Stimulated activated CD8-positive, alpha-beta memory T cell treated with anti-CD3 and anti-CD28 coated beads, Interleukin-7, amount 100 ng/mL, for 24 hours (primary cell): ENCODE data around the gene DUSP6.
A peak's percentile ranks its signal among the peaks of the same experiment; 100 is the strongest.

Experiments used
- DNase-seq: peaks from one replicate; pipeline ENCODE4 v3.0.0-alpha.2; 2020; ENCODE audit warnings: low read depth

The DUSP6 gene

GRCh38 chr12:89373763-89374572 lies 21.7 kb upstream of the DUSP6 start:
- DNase-seq = no peak

- no peak for DNase-seq
Observed at GRCh38 chr12:89372584-89373370, 20.5 kb upstream of the DUSP6 start.

DNA sequence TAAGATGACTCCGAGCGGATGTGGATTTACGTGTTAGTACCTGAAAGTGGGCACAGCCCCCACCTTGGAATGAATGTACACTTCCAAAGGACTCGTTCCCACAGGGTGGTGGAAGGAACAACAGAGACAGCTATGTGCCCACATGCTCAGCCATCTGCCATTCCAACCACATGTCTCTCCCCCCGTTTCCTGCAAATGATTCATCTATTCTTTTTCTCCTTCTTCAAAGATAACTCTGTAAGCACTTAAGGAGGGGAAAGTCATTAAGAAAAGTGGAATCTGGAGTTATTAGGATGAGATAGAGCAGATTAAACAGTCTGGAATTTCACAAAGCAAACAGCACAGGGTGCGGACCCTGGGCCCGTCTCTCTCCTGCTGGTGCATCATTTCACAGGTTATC lies 18.5 kb upstream of the DUSP6 start:
- DNase-seq = no peak

- no peak for DNase-seq
Observed at GRCh38 chr12:89370421-89370831, 18.1 kb upstream of the DUSP6 start.

DNA sequence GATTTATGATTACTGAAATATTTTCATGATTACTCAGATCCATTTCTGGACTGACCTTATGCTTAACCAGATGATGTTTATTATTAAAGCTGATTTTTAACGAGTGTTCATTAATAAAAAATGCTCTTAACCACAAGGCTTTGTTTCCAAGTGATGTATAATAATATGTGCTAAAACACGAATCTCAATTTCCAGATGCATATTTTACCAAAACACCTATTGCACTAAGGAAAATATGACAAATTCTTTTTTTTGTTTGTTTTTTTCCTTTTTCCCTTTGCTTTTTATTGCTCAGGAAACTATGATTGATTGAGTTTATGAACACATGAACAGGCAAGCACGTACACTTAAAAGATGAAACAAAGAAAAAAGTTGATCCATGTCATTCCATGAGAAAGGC lies 16.9 kb upstream of the DUSP6 start:
- no peak for DNase-seq

- no peak for DNase-seq
Observed at GRCh38 chr12:89368391-89368790, 16.1 kb upstream of the DUSP6 start.

GRCh38 chr12:89366676-89367364 lies 14.5 kb upstream of the DUSP6 start:
- DNase-seq = no peak

- no peak for DNase-seq
Observed at GRCh38 chr12:89364631-89365030, 12.3 kb upstream of the DUSP6 start.

- no peak for DNase-seq
Observed at GRCh38 chr12:89364058-89364457, 11.8 kb upstream of the DUSP6 start.

- DNase-seq = no peak
Observed at GRCh38 chr12:89363582-89363981, 11.3 kb upstream of the DUSP6 start.

- DNase-seq = no peak
Observed at GRCh38 chr12:89363084-89363483, 10.8 kb upstream of the DUSP6 start.

DNA sequence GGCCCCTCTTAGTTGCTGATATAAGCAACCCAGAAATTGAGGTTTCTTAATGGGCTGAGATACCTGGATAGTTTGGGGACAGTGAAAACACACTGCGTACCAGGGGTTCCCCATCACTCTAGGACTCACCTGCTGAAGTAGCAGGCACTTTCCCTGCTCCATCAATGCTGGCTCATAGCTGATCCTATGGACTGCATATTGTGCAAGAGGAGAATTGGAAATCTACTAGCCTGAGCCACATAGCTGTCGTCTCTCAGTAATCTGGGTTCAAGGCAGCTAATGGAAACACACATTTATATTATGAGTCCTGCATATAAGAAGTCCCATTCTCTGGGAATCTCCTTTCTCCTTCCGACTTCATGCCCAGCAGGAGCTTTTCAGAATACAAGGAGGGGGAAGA lies 7.3 kb upstream of the DUSP6 start:
- no peak for DNase-seq

- no peak for DNase-seq
Observed at GRCh38 chr12:89358805-89359204, 6.5 kb upstream of the DUSP6 start.

DNA sequence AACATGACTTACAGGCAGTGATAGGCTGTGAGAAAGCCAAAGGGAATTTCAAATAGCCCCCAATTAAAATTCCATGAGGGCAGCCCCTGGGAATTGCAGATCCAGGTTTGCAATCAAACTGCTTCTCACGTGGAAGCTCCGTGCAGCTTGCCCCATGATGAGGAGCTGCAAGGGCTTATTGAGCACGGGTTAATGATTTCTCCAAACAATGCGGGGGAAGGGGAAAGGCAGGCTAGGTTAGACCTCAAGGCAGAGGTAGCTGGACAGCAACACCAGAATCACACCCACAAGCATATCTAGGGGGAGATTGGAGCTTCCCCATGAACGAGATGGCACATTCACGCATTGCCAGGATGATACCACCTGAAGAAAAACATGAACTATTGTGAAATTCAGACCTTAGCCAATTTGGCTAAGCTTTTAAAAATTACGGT lies 5.0 kb upstream of the DUSP6 start:
- no peak for DNase-seq

- DNase-seq = no peak
Observed at GRCh38 chr12:89356069-89356665, 3.9 kb upstream of the DUSP6 start.

DNA sequence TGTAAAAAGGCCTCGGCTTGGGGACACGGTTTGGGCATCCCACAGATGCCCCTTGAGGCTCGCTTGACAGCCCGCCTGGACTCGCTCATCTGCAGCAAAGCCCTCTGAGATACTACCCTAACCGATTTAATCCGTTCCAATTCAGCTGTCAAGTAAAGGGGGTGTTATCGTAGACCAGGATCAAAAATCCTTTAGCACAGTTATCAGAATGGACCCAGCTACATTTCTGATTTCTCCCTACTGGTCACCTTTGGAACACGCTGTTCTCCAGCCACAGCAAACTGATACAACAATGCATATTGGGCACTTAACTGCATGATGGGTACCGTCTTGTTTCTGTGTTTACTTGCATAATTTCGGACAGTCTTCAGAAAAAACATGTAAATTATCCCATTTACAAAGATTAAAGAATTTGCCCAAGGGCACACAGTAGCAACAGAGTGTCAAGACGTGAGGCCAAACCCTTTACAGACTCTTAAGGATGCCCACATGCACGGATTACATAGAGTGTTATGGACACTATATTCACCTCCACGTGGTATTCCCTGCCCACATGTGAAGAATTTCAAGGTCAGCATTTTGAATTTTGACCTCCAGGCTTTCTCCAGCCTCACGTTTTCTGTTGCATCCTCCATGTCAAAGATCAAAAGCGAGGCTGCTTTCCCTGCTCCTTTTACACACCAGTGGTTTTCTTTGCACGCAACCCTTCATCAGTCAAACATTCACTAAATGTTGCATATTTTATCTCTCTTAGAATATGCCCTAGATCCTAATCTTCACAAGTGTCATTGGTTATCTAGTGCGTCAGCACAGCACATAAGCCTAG lies 3.2 kb upstream of the DUSP6 start:
- no peak for DNase-seq

- DNase-seq = no peak
Observed at GRCh38 chr12:89354612-89355067, 2.3 kb upstream of the DUSP6 start.

DNA sequence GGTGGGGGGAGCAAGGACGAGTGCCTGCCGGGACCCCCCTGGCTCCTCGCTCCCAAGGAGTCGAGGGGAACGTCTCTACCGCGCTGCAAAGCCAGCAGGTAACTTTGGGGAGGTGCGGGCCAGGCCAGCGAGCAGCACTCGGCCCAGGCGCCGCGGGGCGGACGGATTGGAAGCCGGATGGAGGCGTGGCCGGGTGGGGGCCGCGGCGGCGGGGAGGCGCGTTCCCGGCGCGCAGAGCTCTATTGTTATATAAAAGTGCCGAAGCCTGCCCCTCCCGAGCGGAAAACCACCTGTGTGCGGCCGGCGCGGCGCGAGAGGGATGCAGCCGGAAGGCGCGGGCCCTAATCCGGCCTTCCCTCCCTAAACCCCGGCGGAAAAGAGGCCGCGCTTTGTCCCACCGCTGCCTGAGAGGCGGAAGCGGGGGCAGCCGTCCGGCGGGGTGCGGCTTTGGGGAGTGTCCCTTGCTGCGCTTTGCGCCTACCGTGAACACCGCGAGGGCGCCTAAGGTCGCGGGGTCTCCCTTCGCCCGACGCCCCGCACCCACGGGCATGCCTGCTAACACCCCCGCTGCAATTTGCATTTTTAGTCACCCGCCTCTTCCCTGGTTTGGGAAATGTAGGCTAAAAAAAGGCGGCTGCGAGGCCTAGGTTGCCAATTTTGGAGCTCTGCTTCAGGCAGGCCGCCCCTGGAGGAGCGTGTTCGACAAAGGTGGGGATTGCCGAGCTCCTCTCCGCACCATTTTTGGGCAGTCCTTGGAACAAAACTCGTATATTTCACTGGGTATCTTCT lies 1.7 kb upstream of the DUSP6 start:
- DNase-seq = peak; percentile 35

- DNase-seq = no peak
Observed at GRCh38 chr12:89353188-89353822, 1.0 kb upstream of the DUSP6 start.

- DNase-seq = no peak
Observed at GRCh38 chr12:89352242-89352491, 134 bp downstream of the DUSP6 start.
